Endothelial cell of umbilical vein (primary cell): ENCODE measurements around the gene SORCS2. TPM values are rescaled to one million over a fixed set of nuclear protein-coding genes. Genes with fewer than 3 reads are reported as not detected.

Experiments
- BruUV-seq: library from RNA; stranded (reverse); fragments of 400-500 nt; replicated peaks from 2 replicates; lab custom pipeline; 2021; lab: Mats Ljungman, UMichigan
- CTCF ChIA-PET: fragments of 300-600, 350-600 bp; sonication (Branson Sonifier 250); formaldehyde crosslinking; loops from one replicate; lab custom pipeline; 2021; ENCODE audit warnings: antibody characterized with exemption, inconsistent platforms; lab: Charles Lee
- POLR2A ChIA-PET: fragments of 300-600, 350-600 bp; sonication (Branson Sonifier 250); formaldehyde crosslinking; loops from one replicate; lab custom pipeline; 2021; ENCODE audit warnings: antibody characterized with exemption, inconsistent platforms; lab: Charles Lee
- DNase-seq: peaks from one replicate; pipeline ENCODE4 v3.0.0-alpha.2; 2011; ENCODE audit warnings: low read depth, low spot score
- FAIRE-seq: peaks from 2 replicates; lab custom pipeline; 2011; peaks lifted over from hg19 to GRCh38; lab: Jason Lieb, UNC
- H2AFZ ChIP-seq: 2 replicates; pipeline ENCODE4 v1.6.0; 2012; ENCODE audit warnings: low read depth, low read length, control low read depth, inconsistent platforms
- H3K27ac ChIP-seq: 2 replicates; pipeline ENCODE4 v1.5.1; 2011; ENCODE audit warnings: low read depth, mild to moderate bottlenecking, control low read depth, low read length, moderate library complexity; ENCODE audit not compliant: insufficient read depth
- H3K27me3 ChIP-seq, 2 experiments: 2 replicates each; pipeline versions ENCODE4 v1.6.0 to v1.6.1; 2011; ENCODE audit warnings: low read length in 2 of 2, mixed read lengths in 1 of 2; ENCODE audit not compliant: control insufficient read depth in 2 of 2, insufficient read depth in 2 of 2
- H3K36me3 ChIP-seq, 2 experiments: 2 replicates in 1 of 2; 3 replicates in 1 of 2; pipeline ENCODE4 v1.5.1; 2011; ENCODE audit warnings: low read length in 2 of 2, mild to moderate bottlenecking in 1 of 2, moderate library complexity in 1 of 2; ENCODE audit not compliant: control insufficient read depth in 2 of 2, insufficient read depth in 2 of 2; ENCODE audit errors: extremely low read depth in 1 of 2
- H3K4me1 ChIP-seq: 3 replicates; pipeline ENCODE4 v1.5.1; 2011; ENCODE audit warnings: mild to moderate bottlenecking, low read length; ENCODE audit not compliant: control insufficient read depth, insufficient read depth; ENCODE audit errors: extremely low read depth
- H3K4me2 ChIP-seq: 2 replicates; pipeline ENCODE4 v1.6.1; 2011; ENCODE audit warnings: low read length, control low read depth, mixed read lengths; ENCODE audit not compliant: insufficient read depth
- H3K4me3 ChIP-seq, 3 experiments: fragments of 200-600 bp in 1 of 3; sonication (generic), shearing (Covaris generic) in 1 of 3; replicated peaks in 1 of 3; 2 replicates each; pipeline ENCODE4 v1.5.1; 2011 to 2016; ENCODE audit warnings: control low read depth in 3 of 3, low read length in 3 of 3, mild to moderate bottlenecking in 2 of 3, inconsistent platforms in 1 of 3, low read depth in 1 of 3, moderate library complexity in 1 of 3; ENCODE audit not compliant: insufficient read depth in 1 of 3
- H3K79me2 ChIP-seq: 2 replicates; pipeline ENCODE4 v1.6.0; 2012; ENCODE audit warnings: low read length, inconsistent platforms; ENCODE audit not compliant: control insufficient read depth, insufficient read depth
- H3K9ac ChIP-seq: replicated peaks from 2 replicates; pipeline ENCODE3; 2011; ENCODE audit warnings: low read length, control low read depth; ENCODE audit not compliant: insufficient read depth; ENCODE audit errors: extremely low read depth
- H3K9me1 ChIP-seq: replicated peaks from 3 replicates; pipeline ENCODE4 v1.6.0; 2011; ENCODE audit warnings: mild to moderate bottlenecking, low read length; ENCODE audit not compliant: control insufficient read depth, insufficient read depth; ENCODE audit errors: extremely low read depth
- H3K9me3 ChIP-seq: replicated peaks from 2 replicates; pipeline ENCODE4 v1.5.1; 2012; ENCODE audit warnings: low read length, inconsistent platforms; ENCODE audit not compliant: control insufficient read depth, insufficient read depth
- H4K20me1 ChIP-seq: replicated peaks from 2 replicates; pipeline ENCODE3; 2011; ENCODE audit warnings: mild to moderate bottlenecking, low read length; ENCODE audit not compliant: control insufficient read depth, insufficient read depth; ENCODE audit errors: extremely low read depth
- EZH2 ChIP-seq: IDR thresholded peaks from 2 replicates; pipeline ENCODE4 v1.6.1; 2012; ENCODE audit warnings: borderline replicate concordance, low read depth, mild to moderate bottlenecking, moderate library complexity, low read length, inconsistent platforms; ENCODE audit not compliant: severe bottlenecking
- FOS ChIP-seq: IDR thresholded peaks from 2 replicates; pipeline ENCODE4 v1.6.1; 2011; ENCODE audit warnings: mild to moderate bottlenecking, low read length, moderate library complexity, borderline replicate concordance; ENCODE audit not compliant: insufficient read depth
- GATA2 ChIP-seq: IDR thresholded peaks from 2 replicates; pipeline ENCODE4 v1.7.0; 2011; ENCODE audit warnings: low read depth, mild to moderate bottlenecking, moderate library complexity, mixed read lengths, low read length; ENCODE audit not compliant: insufficient read length, insufficient read depth
- JUN ChIP-seq: IDR thresholded peaks from 2 replicates; pipeline ENCODE4 v1.6.1; 2011; ENCODE audit warnings: borderline replicate concordance, low read depth; ENCODE audit not compliant: insufficient read length, insufficient read depth
- MYC ChIP-seq: IDR thresholded peaks from one replicate; pipeline ENCODE4 v1.6.1; 2011; ENCODE audit warnings: mild to moderate bottlenecking, low read depth, low read length
- POLR2A ChIP-seq: IDR thresholded peaks from 2 replicates; pipeline ENCODE4 v1.6.1; 2012; ENCODE audit warnings: low read depth, mild to moderate bottlenecking, control low read depth, low read length
- POLR2AphosphoS5 ChIP-seq: IDR thresholded peaks from 2 replicates; pipeline ENCODE4 v1.6.1; 2012; ENCODE audit warnings: low read depth, mild to moderate bottlenecking, control low read depth, low read length, moderate library complexity; ENCODE audit not compliant: insufficient read depth
- dilution Hi-C: fragments of 300-500 bp; cut with MboI; formaldehyde crosslinking; loops from one replicate; pipeline ENCODE4 v1.15.0; 2019; ENCODE audit warnings: low sequenced_read_pairs; ENCODE audit not compliant: extremely low pct_ligation_motif_present
- intact Hi-C: fragments of 100-400 bp; cut with micrococcal nuclease; formaldehyde crosslinking; loops from one replicate; pipeline ENCODE4 v1.10.0; 2022
- polyA plus RNA-seq, 4 experiments: library from polyadenylated mRNA; depleted of rRNA in 3 of 4; stranded (reverse) in 3 of 4; unstranded in 1 of 4; fragments of >200 nt; gene quantifications; 2 replicates each; pipeline versions ENCODE4 v1.2.1 to v1.2.3, GENCODE V29; 2011 to 2012; ENCODE audit warnings: missing spikeins in 1 of 4
- total RNA-seq: library from RNA; stranded (reverse); gene quantifications from 2 replicates; pipeline ENCODE4 v1.2.3, GENCODE V29; 2021
- TF ChIP-seq, protein P1 (sequence below), 2 donors: IDR thresholded peaks; 1 replicate in 1 of 2; 2 replicates in 1 of 2; pipeline ENCODE4 v1.5.1; 2011; ENCODE audit warnings: low read length in 2 of 2, mild to moderate bottlenecking in 2 of 2, moderate library complexity in 2 of 2, control low read depth in 1 of 2, inconsistent platforms in 1 of 2, low read depth in 1 of 2; ENCODE audit not compliant: insufficient read depth in 1 of 2; ENCODE audit errors: extremely low read depth in 1 of 2
- TF ChIP-seq, protein P2 (sequence below): IDR thresholded peaks from 2 replicates; pipeline ENCODE4 v1.6.1; 2011; ENCODE audit not compliant: insufficient read depth, insufficient read length

SORCS2 gene
- total and polyA plus RNA-seq, 2 donors (not counting 3 experiments of a cell fraction or from before 2014, with no cell fraction given): not detected

DNA sequence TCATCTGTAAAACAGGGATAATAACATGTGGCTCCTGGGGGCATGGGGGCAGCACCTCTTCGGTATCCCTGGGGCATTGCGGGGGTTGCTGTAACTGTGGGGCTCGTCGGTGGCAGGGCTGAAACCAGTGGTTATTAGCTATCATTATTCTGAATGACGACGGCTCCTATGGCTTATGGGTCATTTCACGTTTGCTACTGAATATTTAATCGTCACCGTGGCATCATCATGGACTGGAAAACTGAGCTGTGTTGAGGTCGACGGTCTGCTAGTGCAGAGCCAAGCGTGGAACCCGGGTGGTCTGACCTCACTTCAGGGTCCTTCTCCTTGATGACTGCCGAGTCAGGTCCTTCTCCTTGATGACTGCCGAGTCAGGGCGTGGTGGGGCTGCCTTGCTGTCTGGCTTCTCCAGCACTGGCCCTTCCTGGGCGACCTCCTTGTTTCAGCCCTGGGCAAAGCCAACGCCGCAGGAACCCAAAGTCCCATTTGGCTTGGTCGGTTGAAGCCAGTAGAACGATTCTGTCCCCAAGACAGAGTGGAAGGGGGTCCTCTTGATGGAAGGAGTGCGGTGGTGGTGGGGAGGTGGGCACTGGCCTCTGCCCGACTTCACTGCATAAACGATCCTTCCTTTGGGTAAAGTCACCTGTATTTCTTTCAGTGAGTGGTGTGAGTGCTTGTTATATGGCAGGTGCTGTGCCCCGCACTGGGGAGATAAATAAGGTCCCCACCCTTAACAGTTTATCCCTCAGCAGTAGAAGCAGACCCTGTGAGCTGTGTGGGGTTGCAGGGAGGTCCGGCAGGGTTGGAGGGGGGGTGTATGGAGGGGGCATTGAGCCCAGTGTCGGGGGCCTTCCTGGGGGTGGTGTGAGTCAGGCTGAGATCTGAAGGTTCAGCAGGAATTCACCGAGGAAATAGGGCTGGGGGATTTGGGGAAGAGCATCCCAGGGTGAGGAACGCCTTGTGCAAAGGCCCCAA, 201.6 kb downstream of the SORCS2 start:
- TF ChIP-seq GATA2 (no peak), EZH2 (no peak), POLR2A (no peak), FOS (no peak), POLR2AphosphoS5 (no peak), MYC (no peak), JUN (no peak)
- TF ChIP-seq, protein P1, sequence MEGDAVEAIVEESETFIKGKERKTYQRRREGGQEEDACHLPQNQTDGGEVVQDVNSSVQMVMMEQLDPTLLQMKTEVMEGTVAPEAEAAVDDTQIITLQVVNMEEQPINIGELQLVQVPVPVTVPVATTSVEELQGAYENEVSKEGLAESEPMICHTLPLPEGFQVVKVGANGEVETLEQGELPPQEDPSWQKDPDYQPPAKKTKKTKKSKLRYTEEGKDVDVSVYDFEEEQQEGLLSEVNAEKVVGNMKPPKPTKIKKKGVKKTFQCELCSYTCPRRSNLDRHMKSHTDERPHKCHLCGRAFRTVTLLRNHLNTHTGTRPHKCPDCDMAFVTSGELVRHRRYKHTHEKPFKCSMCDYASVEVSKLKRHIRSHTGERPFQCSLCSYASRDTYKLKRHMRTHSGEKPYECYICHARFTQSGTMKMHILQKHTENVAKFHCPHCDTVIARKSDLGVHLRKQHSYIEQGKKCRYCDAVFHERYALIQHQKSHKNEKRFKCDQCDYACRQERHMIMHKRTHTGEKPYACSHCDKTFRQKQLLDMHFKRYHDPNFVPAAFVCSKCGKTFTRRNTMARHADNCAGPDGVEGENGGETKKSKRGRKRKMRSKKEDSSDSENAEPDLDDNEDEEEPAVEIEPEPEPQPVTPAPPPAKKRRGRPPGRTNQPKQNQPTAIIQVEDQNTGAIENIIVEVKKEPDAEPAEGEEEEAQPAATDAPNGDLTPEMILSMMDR (IDR thresholded peaks at IDR 0.05; ENCODE audit: extremely low read depth in 1 of 2, insufficient read depth in 1 of 2, low read depth in 1 of 2, low read length in 2 of 2): no peak
- TF ChIP-seq, protein P2, sequence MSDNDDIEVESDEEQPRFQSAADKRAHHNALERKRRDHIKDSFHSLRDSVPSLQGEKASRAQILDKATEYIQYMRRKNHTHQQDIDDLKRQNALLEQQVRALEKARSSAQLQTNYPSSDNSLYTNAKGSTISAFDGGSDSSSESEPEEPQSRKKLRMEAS: no peak
- DNase-seq (no peak), FAIRE-seq (no peak)
- no peaks in the 10 kb centered on the region for H3K36me3 ChIP-seq
- H3K27me3 ChIP-seq: no peaks in the 10 kb centered on the region
- POLR2A ChIA-PET: no interaction called here
- H3K9me3 ChIP-seq: no peaks in the 10 kb centered on the region
- BruUV-seq: no TSS peak
- no peaks in the 10 kb centered on the region for H4K20me1 ChIP-seq
- H3K4me1 ChIP-seq: no peaks in the 10 kb centered on the region
- no peaks in the 10 kb centered on the region for H3K9me1 ChIP-seq
- no peak overlapping the region for H3K4me2 ChIP-seq
- CTCF ChIA-PET: interaction anchor here (1.2 kb wide), 1 partner anchor 13 kb away, joined by 3 read pairs; no protein-coding TSS in a partner anchor
- dilution Hi-C loops (no loop called here), intact Hi-C loops (no loop called here)
- H2AFZ ChIP-seq: no peak overlapping the region
- H3K9ac ChIP-seq: no peak overlapping the region
- no peaks in the 10 kb centered on the region for H3K79me2 ChIP-seq
- no peak overlapping the region for H3K4me3 ChIP-seq
- no peak overlapping the region for H3K27ac ChIP-seq
